CD4-positive, alpha-beta memory T cell (primary cell): ENCODE results near the gene SPACA7. TPM values are rescaled to one million over a fixed set of nuclear protein-coding genes. Genes with fewer than 3 reads are reported as not detected.

Experiments
- CTCF ChIA-PET: fragments of 350-600 bp; sonication (Branson Sonifier 250); formaldehyde crosslinking; loops from one replicate; lab custom pipeline; 2021; ENCODE audit warnings: inconsistent platforms; ENCODE audit not compliant: partially characterized antibody; lab: Charles Lee
- POLR2A ChIA-PET: fragments of 350-600 bp; sonication (Branson Sonifier 250); formaldehyde crosslinking; loops from one replicate; lab custom pipeline; 2021; ENCODE audit not compliant: partially characterized antibody; lab: Charles Lee
- DNase-seq, 5 donors: peaks; one replicate each; pipeline versions ENCODE4 v3.0.0 to v3.0.0-alpha.2; 2020 to 2022; ENCODE audit warnings: mixed read lengths in 1 of 5
- H3K27ac ChIP-seq: one replicate; pipeline ENCODE4 v1.7.0; 2013; ENCODE audit warnings: low read depth, low read length
- H3K27me3 ChIP-seq: 2 replicates; pipeline ENCODE4 v1.7.0; 2013; ENCODE audit warnings: mild to moderate bottlenecking, low read length, moderate library complexity; ENCODE audit not compliant: insufficient read depth
- H3K36me3 ChIP-seq: 2 replicates; pipeline ENCODE4 v1.7.0; 2013; ENCODE audit warnings: mild to moderate bottlenecking, low read length, moderate library complexity; ENCODE audit not compliant: insufficient read depth
- H3K4me1 ChIP-seq: 2 replicates; pipeline ENCODE4 v1.7.0; 2013; ENCODE audit warnings: mild to moderate bottlenecking, low read length, moderate library complexity; ENCODE audit not compliant: insufficient read depth
- H3K4me3 ChIP-seq, 2 donors: one replicate each; pipeline ENCODE4 v1.7.0; 2013; ENCODE audit warnings: low read length in 2 of 2, mild to moderate bottlenecking in 1 of 2
- H3K9me3 ChIP-seq, 2 donors: one replicate each; pipeline ENCODE4 v1.7.0; 2013; ENCODE audit warnings: low read length in 2 of 2, control low read depth in 1 of 2; ENCODE audit not compliant: control insufficient read depth in 1 of 2
- H3K27ac Mint-ChIP-seq, 7 donors: one replicate each; pipeline ENCODE4 v1.8.0; 2020 to 2021; ENCODE audit warnings: mixed read lengths in 7 of 7, mild to moderate bottlenecking in 6 of 7, inconsistent platforms in 3 of 7, moderate library complexity in 3 of 7
- H3K27me3 Mint-ChIP-seq, 2 donors: one replicate each; pipeline ENCODE4 v1.8.0; 2020 to 2021; ENCODE audit warnings: mixed read lengths in 2 of 2
- H3K36me3 Mint-ChIP-seq, 2 donors: one replicate each; pipeline ENCODE4 v1.8.0; 2020 to 2021; ENCODE audit warnings: mixed read lengths in 2 of 2, inconsistent platforms in 1 of 2, mild to moderate bottlenecking in 1 of 2
- H3K4me1 Mint-ChIP-seq, 4 donors: one replicate each; pipeline ENCODE4 v1.8.0; 2020 to 2021; ENCODE audit warnings: mixed read lengths in 4 of 4, mild to moderate bottlenecking in 1 of 4
- H3K4me3 Mint-ChIP-seq, 8 donors: one replicate each; pipeline ENCODE4 v1.8.0; 2020 to 2021; ENCODE audit warnings: mixed read lengths in 8 of 8, mild to moderate bottlenecking in 7 of 8, moderate library complexity in 6 of 8, inconsistent platforms in 3 of 8
- H3K9me3 Mint-ChIP-seq, 8 donors: one replicate each; pipeline ENCODE4 v1.8.0; 2020 to 2021; ENCODE audit warnings: mixed read lengths in 8 of 8, mild to moderate bottlenecking in 5 of 8, inconsistent platforms in 3 of 8, moderate library complexity in 1 of 8
- intact Hi-C: fragments of 100-400 bp; cut with micrococcal nuclease; formaldehyde crosslinking; loops from one replicate; pipeline ENCODE4 v1.15.1; 2023
- polyA plus RNA-seq, 2 donors: library from polyadenylated mRNA; unstranded; fragments of 300-500 nt; fragmentation: Illumina TruSeq; gene quantifications; one replicate each; pipeline ENCODE4 v1.2.3, GENCODE V29; 2021
- total RNA-seq, 2 experiments: library from RNA; stranded (reverse); gene quantifications; one replicate each; pipeline ENCODE4 v1.2.3, GENCODE V29; 2021

SPACA7 gene
- total and polyA plus RNA-seq, 4 experiments from 2014 or later, result not detected

GRCh38 chr13:112343591-112343990 is 32.6 kb upstream of the SPACA7 start:
- no peaks in the 10 kb centered on the region for H3K36me3 Mint-ChIP-seq
- intact Hi-C loops, result no loop called here
- peaks cover 1 to 5% (median 3%) of the 10 kb centered on the region in 4 donors for H3K4me1 Mint-ChIP-seq
- no peak overlapping the region for H3K27ac Mint-ChIP-seq
- no peak for DNase-seq
- Histone ChIP-seq H3K4me1 (no peaks in the 10 kb centered on the region), H3K27ac (no peak overlapping the region), H3K36me3 (no peaks in the 10 kb centered on the region), H3K9me3 (no peaks in the 10 kb centered on the region), H3K4me3 (no peak overlapping the region), H3K27me3 (no peaks in the 10 kb centered on the region)
- peaks cover 18 to 20% of the 10 kb centered on the region in 2 donors for H3K27me3 Mint-ChIP-seq
- H3K4me3 Mint-ChIP-seq, result no peak overlapping the region
- H3K9me3 Mint-ChIP-seq, result peaks cover 0 to 9% (median 4%) of the 10 kb centered on the region in 8 donors
- POLR2A ChIA-PET, result no interaction called here
- CTCF ChIA-PET, result no interaction called here

DNA sequence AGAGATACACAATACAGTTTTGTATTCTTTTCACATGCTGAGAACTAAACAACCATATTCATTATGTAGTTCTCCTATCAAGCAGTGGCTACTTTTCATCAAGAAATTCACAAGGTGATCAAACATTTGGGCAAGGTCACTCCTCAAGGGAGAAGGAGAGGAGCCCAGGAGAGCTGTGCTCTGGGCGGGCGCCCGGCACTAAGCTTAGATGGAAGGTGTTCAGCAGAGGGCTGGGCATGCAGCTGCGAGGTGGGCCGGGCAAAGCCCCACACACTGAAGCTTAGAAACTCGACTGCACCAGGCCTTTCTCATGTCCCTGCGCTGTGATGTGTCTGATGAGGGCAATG is 30.4 kb upstream of the SPACA7 start:
- peaks cover 18 to 23% of the 10 kb centered on the region in 2 donors for H3K27me3 Mint-ChIP-seq
- no peak overlapping the region for H3K4me3 Mint-ChIP-seq

DNA sequence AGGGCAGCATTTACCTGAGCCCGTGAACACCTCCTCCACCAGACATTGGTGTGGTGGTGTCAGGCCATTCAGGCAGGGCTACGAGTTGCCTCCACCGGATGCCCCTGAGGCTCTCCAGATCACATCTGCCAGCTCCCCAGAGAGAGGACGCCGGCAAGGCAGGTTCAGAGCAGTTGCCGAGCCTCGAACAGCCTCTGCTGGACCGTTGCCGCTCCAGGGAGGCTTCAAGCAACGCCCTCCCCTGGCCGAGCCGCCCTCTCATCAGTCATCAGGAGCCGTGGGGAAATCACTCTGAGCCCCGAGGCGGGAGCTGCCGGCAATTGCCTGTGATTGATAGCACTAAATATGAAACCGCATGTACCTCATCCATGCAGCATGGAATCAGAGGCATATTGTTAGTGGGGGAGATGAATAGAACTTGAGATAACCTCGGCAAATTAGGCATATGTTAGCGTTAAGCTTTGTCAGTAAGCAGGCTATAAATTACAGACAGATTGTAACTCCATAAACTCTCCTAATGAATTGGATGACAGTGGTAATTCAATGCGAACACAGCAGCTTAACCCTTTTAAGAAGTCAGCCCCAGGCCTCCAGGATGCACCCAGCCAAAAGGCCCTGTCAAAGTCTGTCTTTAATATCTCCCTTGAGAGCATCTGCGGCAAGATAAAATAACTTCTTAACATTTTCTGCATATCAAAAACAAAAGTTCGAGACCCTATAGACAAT is 29.8 kb upstream of the SPACA7 start:
- no peak for DNase-seq
- Mint-ChIP-seq H3K36me3 (no peaks in the 10 kb centered on the region), H3K4me3 (peak overlapping the region in 2 of 8 donors; percentile 13 to 47), H3K4me1 (peaks cover 1 to 5% (median 3%) of the 10 kb centered on the region in 4 donors), H3K27ac (no peak overlapping the region), H3K27me3 (peaks cover 21 to 23% of the 10 kb centered on the region in 2 donors), H3K9me3 (peaks cover 0 to 1% (median 0%) of the 10 kb centered on the region in 8 donors)
- ChIA-PET POLR2A (no interaction called here), CTCF (no interaction called here)
- intact Hi-C loops, result no loop called here
- Histone ChIP-seq H3K9me3 (no peaks in the 10 kb centered on the region), H3K4me1 (no peaks in the 10 kb centered on the region), H3K4me3 (no peak overlapping the region), H3K36me3 (no peaks in the 10 kb centered on the region), H3K27me3 (no peaks in the 10 kb centered on the region), H3K27ac (no peak overlapping the region)

More for the DNA sequence above, 30.4 kb upstream of the SPACA7 start:
- Histone ChIP-seq H3K9me3 (no peaks in the 10 kb centered on the region), H3K4me3 (no peak overlapping the region), H3K4me1 (no peaks in the 10 kb centered on the region), H3K27ac (no peak overlapping the region), H3K36me3 (no peaks in the 10 kb centered on the region), H3K27me3 (no peaks in the 10 kb centered on the region)
- CTCF ChIA-PET, result no interaction called here
- POLR2A ChIA-PET, result no interaction called here
- Mint-ChIP-seq H3K27ac (no peak overlapping the region), H3K36me3 (no peaks in the 10 kb centered on the region), H3K9me3 (peaks cover 0 to 1% (median 0%) of the 10 kb centered on the region in 8 donors), H3K4me1 (peaks cover 1 to 5% (median 3%) of the 10 kb centered on the region in 4 donors)
- intact Hi-C loops, result no loop called here
- no peak for DNase-seq

DNA sequence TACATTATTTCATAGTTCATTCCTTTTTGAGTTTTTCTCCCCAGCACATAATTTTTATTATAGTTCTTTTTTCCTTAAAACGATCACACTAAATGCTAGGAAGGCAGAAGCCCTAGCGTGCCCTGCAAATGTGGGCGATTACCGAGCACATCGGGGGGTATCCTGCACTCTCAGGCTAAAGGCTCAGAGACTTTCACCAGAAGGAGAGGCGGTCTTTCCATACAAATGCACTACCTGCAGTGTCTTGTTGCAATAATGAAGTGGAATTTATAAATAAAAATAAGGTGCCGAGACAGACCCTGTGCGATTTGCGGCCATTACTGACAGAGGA is 29.3 kb upstream of the SPACA7 start:
- H3K36me3 Mint-ChIP-seq, result no peaks in the 10 kb centered on the region
- peak overlapping the region in 2 of 8 donors; percentile 13 to 26 for H3K4me3 Mint-ChIP-seq
- H3K9me3 Mint-ChIP-seq, result peaks cover 0 to 1% (median 0%) of the 10 kb centered on the region in 8 donors
- DNase-seq, result no peak
- H3K27ac Mint-ChIP-seq, result no peak overlapping the region
- Histone ChIP-seq H3K4me3 (no peak overlapping the region), H3K27me3 (no peaks in the 10 kb centered on the region), H3K27ac (no peak overlapping the region), H3K4me1 (no peaks in the 10 kb centered on the region), H3K36me3 (no peaks in the 10 kb centered on the region), H3K9me3 (no peaks in the 10 kb centered on the region)
- H3K4me1 Mint-ChIP-seq, result peaks cover 1 to 5% (median 3%) of the 10 kb centered on the region in 4 donors
- intact Hi-C loops, result no loop called here
- POLR2A ChIA-PET, result no interaction called here
- CTCF ChIA-PET, result no interaction called here
- peaks cover 21 to 23% of the 10 kb centered on the region in 2 donors for H3K27me3 Mint-ChIP-seq

DNA sequence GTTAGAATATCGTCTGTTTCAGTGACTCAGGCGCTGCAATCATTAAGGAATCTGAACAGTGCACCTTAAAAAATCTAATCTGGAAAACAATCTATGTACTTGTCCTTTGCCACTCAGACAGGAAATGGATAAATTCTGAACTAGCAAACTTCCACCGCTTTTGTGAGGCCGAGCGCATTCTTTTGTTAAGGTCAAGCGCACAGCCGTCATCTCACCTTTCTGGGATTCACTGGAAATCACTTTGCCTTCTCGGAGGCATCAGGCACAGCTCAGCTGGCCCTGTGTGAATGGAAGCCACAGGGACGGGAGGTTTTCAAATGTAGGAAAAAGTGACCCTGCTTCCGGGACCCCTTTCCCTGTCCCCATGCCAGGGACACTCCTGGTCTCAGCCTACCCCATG is 28.2 kb upstream of the SPACA7 start:
- Histone ChIP-seq H3K4me1 (no peaks in the 10 kb centered on the region), H3K27me3 (no peaks in the 10 kb centered on the region), H3K27ac (no peak overlapping the region), H3K36me3 (no peaks in the 10 kb centered on the region), H3K4me3 (no peak overlapping the region), H3K9me3 (no peaks in the 10 kb centered on the region)
- ChIA-PET POLR2A (no interaction called here), CTCF (no interaction called here)
- intact Hi-C loops, result no loop called here
- H3K27me3 Mint-ChIP-seq, result peaks cover 21 to 23% of the 10 kb centered on the region in 2 donors
- H3K4me1 Mint-ChIP-seq, result peaks cover 1 to 5% (median 3%) of the 10 kb centered on the region in 4 donors
- DNase-seq, result no peak
- H3K4me3 Mint-ChIP-seq, result no peak overlapping the region
- H3K36me3 Mint-ChIP-seq, result no peaks in the 10 kb centered on the region
- H3K9me3 Mint-ChIP-seq, result peaks cover 0 to 1% (median 0%) of the 10 kb centered on the region in 8 donors
- H3K27ac Mint-ChIP-seq, result no peak overlapping the region

GRCh38 chr13:112348642-112349345 is 27.4 kb upstream of the SPACA7 start:
- Mint-ChIP-seq H3K27me3 (peaks cover 21 to 22% of the 10 kb centered on the region in 2 donors), H3K9me3 (peaks cover 0 to 1% (median 0%) of the 10 kb centered on the region in 8 donors), H3K36me3 (no peaks in the 10 kb centered on the region), H3K27ac (no peak overlapping the region), H3K4me3 (no peak overlapping the region), H3K4me1 (peaks cover 1 to 5% (median 3%) of the 10 kb centered on the region in 4 donors)
- DNase-seq, result no peak
- ChIA-PET CTCF (no interaction called here), POLR2A (no interaction called here)
- intact Hi-C loops, result no loop called here
- Histone ChIP-seq H3K4me1 (no peaks in the 10 kb centered on the region), H3K36me3 (no peaks in the 10 kb centered on the region), H3K27me3 (no peaks in the 10 kb centered on the region), H3K27ac (no peak overlapping the region), H3K9me3 (no peaks in the 10 kb centered on the region), H3K4me3 (no peak overlapping the region)

DNA sequence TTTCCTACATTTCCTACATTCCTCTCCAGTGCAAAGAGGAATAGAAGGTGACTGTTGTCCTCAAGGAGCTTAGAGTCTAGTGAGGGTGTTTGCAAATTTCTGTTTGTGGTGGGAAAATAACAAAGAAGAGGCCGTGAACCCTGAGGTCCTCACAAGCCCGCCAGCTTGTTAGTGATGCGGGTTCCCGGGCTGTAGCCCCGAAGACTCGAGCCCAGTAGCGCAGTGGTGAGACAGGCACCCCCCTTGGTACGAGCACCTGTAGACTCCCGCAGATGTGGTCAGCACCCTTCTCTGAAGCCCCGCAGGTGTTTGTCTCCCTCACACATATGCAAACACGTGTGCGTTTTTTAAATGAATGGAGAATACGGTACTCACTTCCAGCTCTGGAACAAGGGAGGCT is 26.5 kb upstream of the SPACA7 start:
- Histone ChIP-seq H3K4me3 (no peak overlapping the region), H3K4me1 (no peaks in the 10 kb centered on the region), H3K27ac (no peak overlapping the region), H3K9me3 (no peaks in the 10 kb centered on the region), H3K27me3 (no peaks in the 10 kb centered on the region), H3K36me3 (no peaks in the 10 kb centered on the region)
- H3K27me3 Mint-ChIP-seq, result peaks cover 17 to 21% of the 10 kb centered on the region in 2 donors
- no peaks in the 10 kb centered on the region for H3K36me3 Mint-ChIP-seq
- H3K9me3 Mint-ChIP-seq, result peaks cover 0 to 1% (median 0%) of the 10 kb centered on the region in 8 donors
- CTCF ChIA-PET, result no interaction called here
- intact Hi-C loops, result no loop called here
- H3K27ac Mint-ChIP-seq, result no peak overlapping the region
- H3K4me3 Mint-ChIP-seq, result no peak overlapping the region
- no peak for DNase-seq
- POLR2A ChIA-PET, result no interaction called here
- H3K4me1 Mint-ChIP-seq, result peaks cover 1 to 5% (median 3%) of the 10 kb centered on the region in 4 donors
